Measurements from ENCODE around the gene C1QA. TPM values are rescaled to one million over a fixed set of nuclear protein-coding genes. Genes with fewer than 3 reads are reported as not detected.
"Not testable (repeated sequence)": the region's sequence is repeated elsewhere in the genome, so short reads cannot be mapped to it uniquely, and the experiment has no call there.

C1QA gene
- polyA plus RNA-seq, 1 donor: 91.7 TPM

- DNase-seq; H3K4me1 ChIP-seq (ENCODE audit: control insufficient read depth, insufficient read depth, low read length): not testable (repeated sequence)
Observed at GRCh38 chr1:22668840-22669239, 32.4 kb downstream of the C1QA start.

GRCh38 chr1:22670352-22670975, 34.0 kb downstream of the C1QA start:
- Histone ChIP-seq H3K36me3 (ENCODE audit: control insufficient read depth, insufficient read depth, low read length) (no peaks in the 10 kb centered on the region), H3K4me1 (ENCODE audit: control insufficient read depth, insufficient read depth, low read length) (no peaks in the 10 kb centered on the region), H3K9me3 (ENCODE audit: control insufficient read depth, low read depth, low read length) (no peaks in the 10 kb centered on the region), H3K4me3 (ENCODE audit: low read length) (no peak overlapping the region), H3K27ac (ENCODE audit: low read length) (no peak overlapping the region), H3K27me3 (ENCODE audit: control insufficient read depth, insufficient read depth, low read length) (peaks cover 2% of the 10 kb centered on the region)
- no CpG with 5 or more reads among the region's 12 CpGs for WGBS (ENCODE audit: insufficient coverage, low lambda C conversion rate)
- no peak for DNase-seq

More at GRCh38 chr1:22668840-22669239, 32.4 kb downstream of the C1QA start:
- not testable (repeated sequence) for H3K36me3 ChIP-seq (ENCODE audit: control insufficient read depth, insufficient read depth, low read length); H3K9me3 ChIP-seq (ENCODE audit: control insufficient read depth, low read depth, low read length); H3K27ac ChIP-seq (ENCODE audit: low read length); H3K27me3 ChIP-seq (ENCODE audit: control insufficient read depth, insufficient read depth, low read length); H3K4me3 ChIP-seq (ENCODE audit: low read length)
- no CpG with 5 or more reads among the region's 2 CpGs for WGBS (ENCODE audit: insufficient coverage, low lambda C conversion rate)

- Histone ChIP-seq H3K9me3 (ENCODE audit: control insufficient read depth, low read depth, low read length) (no peaks in the 10 kb centered on the region), H3K36me3 (ENCODE audit: control insufficient read depth, insufficient read depth, low read length) (no peaks in the 10 kb centered on the region), H3K4me1 (ENCODE audit: control insufficient read depth, insufficient read depth, low read length) (peaks cover 8% of the 10 kb centered on the region), H3K27me3 (ENCODE audit: control insufficient read depth, insufficient read depth, low read length) (peaks cover 2% of the 10 kb centered on the region), H3K27ac (ENCODE audit: low read length) (no peak overlapping the region), H3K4me3 (ENCODE audit: low read length) (no peak overlapping the region)
- no peak for DNase-seq
- no CpG with 5 or more reads among the region's 4 CpGs for WGBS (ENCODE audit: insufficient coverage, low lambda C conversion rate)
Observed at GRCh38 chr1:22671999-22672398, 35.6 kb downstream of the C1QA start.

GRCh38 chr1:22673486-22674409, 37.3 kb downstream of the C1QA start:
- Histone ChIP-seq H3K4me3 (ENCODE audit: low read length) (no peak overlapping the region), H3K27me3 (ENCODE audit: control insufficient read depth, insufficient read depth, low read length) (peaks cover 2% of the 10 kb centered on the region), H3K4me1 (ENCODE audit: control insufficient read depth, insufficient read depth, low read length) (peaks cover 19% of the 10 kb centered on the region), H3K36me3 (ENCODE audit: control insufficient read depth, insufficient read depth, low read length) (no peaks in the 10 kb centered on the region), H3K9me3 (ENCODE audit: control insufficient read depth, low read depth, low read length) (no peaks in the 10 kb centered on the region), H3K27ac (ENCODE audit: low read length) (no peak overlapping the region)
- WGBS (ENCODE audit: insufficient coverage, low lambda C conversion rate): no CpG with 5 or more reads among the region's 17 CpGs
- DNase-seq: peak; percentile 51 to 67

- peaks cover 19% of the 10 kb centered on the region for H3K4me1 ChIP-seq (ENCODE audit: control insufficient read depth, insufficient read depth, low read length)
- no peak for DNase-seq
- peaks cover 2% of the 10 kb centered on the region for H3K27me3 ChIP-seq (ENCODE audit: control insufficient read depth, insufficient read depth, low read length)
- no peaks in the 10 kb centered on the region for H3K9me3 ChIP-seq (ENCODE audit: control insufficient read depth, low read depth, low read length)
- H3K36me3 ChIP-seq (ENCODE audit: control insufficient read depth, insufficient read depth, low read length): no peaks in the 10 kb centered on the region
- WGBS (ENCODE audit: insufficient coverage, low lambda C conversion rate): 17% methylated on average over 1 of the region's 1 CpG
- no peak overlapping the region for H3K27ac ChIP-seq (ENCODE audit: low read length)
- no peak overlapping the region for H3K4me3 ChIP-seq (ENCODE audit: low read length)
Observed at GRCh38 chr1:22674410-22674749, 38.0 kb downstream of the C1QA start.

GRCh38 chr1:22676151-22676550, 39.7 kb downstream of the C1QA start:
- H3K9me3 ChIP-seq (ENCODE audit: control insufficient read depth, low read depth, low read length); DNase-seq; H3K36me3 ChIP-seq (ENCODE audit: control insufficient read depth, insufficient read depth, low read length); H3K4me3 ChIP-seq (ENCODE audit: low read length); H3K27me3 ChIP-seq (ENCODE audit: control insufficient read depth, insufficient read depth, low read length): not testable (repeated sequence)
- Histone ChIP-seq H3K4me1 (ENCODE audit: control insufficient read depth, insufficient read depth, low read length) (peaks cover 28% of the 10 kb centered on the region), H3K27ac (ENCODE audit: low read length) (peak overlapping the region; percentile 58)
- 80% methylated on average over 1 of the region's 15 CpGs for WGBS (ENCODE audit: insufficient coverage, low lambda C conversion rate)

- peak; percentile 53 to 83 for DNase-seq
- peaks cover 2% of the 10 kb centered on the region for H3K27me3 ChIP-seq (ENCODE audit: control insufficient read depth, insufficient read depth, low read length)
- WGBS (ENCODE audit: insufficient coverage, low lambda C conversion rate): no CpG with 5 or more reads among the region's 37 CpGs
- no peaks in the 10 kb centered on the region for H3K9me3 ChIP-seq (ENCODE audit: control insufficient read depth, low read depth, low read length)
- peaks cover 28% of the 10 kb centered on the region for H3K4me1 ChIP-seq (ENCODE audit: control insufficient read depth, insufficient read depth, low read length)
- H3K27ac ChIP-seq (ENCODE audit: low read length): peak overlapping the region; percentile 58
- H3K36me3 ChIP-seq (ENCODE audit: control insufficient read depth, insufficient read depth, low read length): no peaks in the 10 kb centered on the region
- H3K4me3 ChIP-seq (ENCODE audit: low read length): peak overlapping the region; percentile 23
Observed at GRCh38 chr1:22676916-22677583, 40.6 kb downstream of the C1QA start.

GRCh38 chr1:22677931-22678896, 41.8 kb downstream of the C1QA start:
- H3K36me3 ChIP-seq (ENCODE audit: control insufficient read depth, insufficient read depth, low read length): no peaks in the 10 kb centered on the region
- H3K4me1 ChIP-seq (ENCODE audit: control insufficient read depth, insufficient read depth, low read length): peaks cover 28% of the 10 kb centered on the region
- peak overlapping the region; percentile 58 for H3K27ac ChIP-seq (ENCODE audit: low read length)
- no peaks in the 10 kb centered on the region for H3K27me3 ChIP-seq (ENCODE audit: control insufficient read depth, insufficient read depth, low read length)
- no peak for DNase-seq
- H3K9me3 ChIP-seq (ENCODE audit: control insufficient read depth, low read depth, low read length): no peaks in the 10 kb centered on the region
- 100% methylated on average over 1 of the region's 13 CpGs for WGBS (ENCODE audit: insufficient coverage, low lambda C conversion rate)
- H3K4me3 ChIP-seq (ENCODE audit: low read length): no peak overlapping the region

- H3K27ac ChIP-seq (ENCODE audit: low read length): no peak overlapping the region
- H3K9me3 ChIP-seq (ENCODE audit: control insufficient read depth, low read depth, low read length): no peaks in the 10 kb centered on the region
- no peaks in the 10 kb centered on the region for H3K27me3 ChIP-seq (ENCODE audit: control insufficient read depth, insufficient read depth, low read length)
- WGBS (ENCODE audit: insufficient coverage, low lambda C conversion rate): no CpG with 5 or more reads among the region's 9 CpGs
- DNase-seq: peak in 1 of 2 donors; percentile 63
- no peaks in the 10 kb centered on the region for H3K36me3 ChIP-seq (ENCODE audit: control insufficient read depth, insufficient read depth, low read length)
- H3K4me1 ChIP-seq (ENCODE audit: control insufficient read depth, insufficient read depth, low read length): peaks cover 28% of the 10 kb centered on the region
- no peak overlapping the region for H3K4me3 ChIP-seq (ENCODE audit: low read length)
Observed at GRCh38 chr1:22680726-22681125, 44.3 kb downstream of the C1QA start.
